Motor neuron (in vitro differentiated cells): ENCODE data around the gene MZT1. TPM values are rescaled to one million over a fixed set of nuclear protein-coding genes. Genes with fewer than 3 reads are reported as not detected.

Experiments used
- ATAC-seq, 8 experiments: fragments of 200-7000 bp; cut with Tn5 transposase; replicated peaks in 6 of 8; 2 replicates each; pipeline ENCODE4 v1.8.0; 2021; ENCODE audit warnings: mild to moderate bottlenecking in 8 of 8, moderate library complexity in 8 of 8
- H3K27ac ChIP-seq, 2 donors: fragments of 250-450 bp; sonication (Bioruptor Pico); 2 replicates each; pipeline ENCODE4 v1.9.0; 2021; ENCODE audit warnings: antibody characterized with exemption in 2 of 2, mild to moderate bottlenecking in 2 of 2, moderate library complexity in 1 of 2
- H3K4me1 ChIP-seq, 2 donors: fragments of 250-450 bp; sonication (Bioruptor Pico); replicated peaks in 1 of 2; 2 replicates each; pipeline ENCODE4 v1.6.1; 2021; ENCODE audit warnings: antibody characterized with exemption in 2 of 2, mild to moderate bottlenecking in 2 of 2, moderate library complexity in 1 of 2
- H3K4me3 ChIP-seq, 5 donors: fragments of 250-450 bp; sonication (Bioruptor Pico); 2 replicates each; pipeline ENCODE4 v1.9.0; 2021; ENCODE audit warnings: antibody characterized with exemption in 5 of 5, mild to moderate bottlenecking in 5 of 5, moderate library complexity in 4 of 5
- WGBS, 10 experiments: fragments of 450-650 bp; shearing (Covaris generic); methylation state at CpG; one replicate each; pipeline ENCODE4 v1.0.0; 2022; 5-methylcytosine and 5-hydroxymethylcytosine counted together
- in situ Hi-C, 9 experiments: fragments of 400-800 bp; cut with MboI; loops; one replicate each; pipeline ENCODE4 v1.15.0; 2021; ENCODE audit warnings: low sequenced_read_pairs in 9 of 9, low pct_unique_long_range_greater_than_20kb in 2 of 9; ENCODE audit not compliant: unreplicated experiment in 9 of 9
- total RNA-seq, 8 experiments: library from RNA; unstranded; fragments of 300-600 nt; gene quantifications; 2 replicates each; pipeline versions ENCODE4 v1.2.3 to v1.2.4, GENCODE V29; 2022

MZT1 gene, protein sequence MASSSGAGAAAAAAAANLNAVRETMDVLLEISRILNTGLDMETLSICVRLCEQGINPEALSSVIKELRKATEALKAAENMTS
- 10 to 100 TPM; 13.8 to 33.3 (median 26.6) TPM for total RNA-seq

DNA sequence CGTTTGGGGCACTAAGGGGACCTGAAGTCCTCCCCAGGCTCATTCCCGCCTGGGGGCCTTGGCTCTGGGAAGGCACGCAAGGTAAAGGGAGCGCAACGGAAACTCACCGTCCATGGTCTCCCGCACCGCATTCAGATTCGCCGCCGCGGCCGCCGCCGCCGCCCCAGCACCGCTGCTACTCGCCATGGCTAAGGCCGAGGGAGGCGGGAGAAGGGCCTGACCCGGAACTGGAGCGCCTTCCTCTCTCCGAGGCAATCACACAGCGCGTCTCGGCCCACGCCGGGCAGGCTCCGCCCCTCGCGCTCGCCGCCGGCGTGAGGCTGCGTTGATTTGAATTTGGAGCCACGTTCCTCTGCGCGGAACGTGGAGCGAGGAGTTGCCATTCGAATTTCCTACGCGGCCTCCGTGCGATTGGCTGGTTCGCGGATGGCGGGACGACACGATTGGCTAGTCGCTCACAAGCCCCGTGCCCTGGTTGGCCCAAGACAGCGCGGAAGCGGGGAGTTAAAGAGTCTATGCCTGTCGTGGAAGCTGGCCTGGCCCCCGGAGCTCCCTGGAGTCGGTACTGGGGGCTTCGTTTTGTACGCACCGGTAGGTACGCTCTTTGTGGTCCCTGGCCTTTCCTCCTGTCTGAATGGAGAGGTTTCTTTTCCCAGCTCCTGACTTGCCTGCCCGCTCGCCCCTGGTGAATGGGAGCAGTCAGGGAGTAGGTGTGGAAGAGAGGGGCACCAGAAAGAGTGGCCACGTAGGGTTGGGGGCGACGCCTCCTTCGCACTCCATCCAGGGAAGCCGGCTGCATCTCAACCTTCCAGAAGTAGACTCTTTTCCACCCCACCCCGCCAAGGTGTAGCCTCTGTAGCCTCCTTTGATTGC is at the start of gene MZT1, which contains the start of gene BORA:
MZT1 (minus strand) TSS at position 213 of the 873 bp plus-strand sequence; CDS start at position 186, 27 bp downstream.
BORA (plus strand) TSS at position 507 of the 873 bp plus-strand sequence. CDS start 1,018 bp downstream, outside the sequence.
- peak; percentile 92 to 96 (median 94) for ATAC-seq
- Histone ChIP-seq H3K4me3 (peak within 1 kb of the TSS; percentile 68 to 89 (median 72)), H3K27ac (peak within 1 kb of the TSS; percentile 65 to 89), H3K4me1 (peaks cover 0 to 12% of the 10 kb centered on the region in 2 donors)
- in situ Hi-C loops: no loop called here
- WGBS, 10 experiments: 0 to 2% (median 0%) methylated on average over 5 to 36 of the region's 71 CpGs; no CpG with 5 or more reads in 6 of the 10 experiments

DNA sequence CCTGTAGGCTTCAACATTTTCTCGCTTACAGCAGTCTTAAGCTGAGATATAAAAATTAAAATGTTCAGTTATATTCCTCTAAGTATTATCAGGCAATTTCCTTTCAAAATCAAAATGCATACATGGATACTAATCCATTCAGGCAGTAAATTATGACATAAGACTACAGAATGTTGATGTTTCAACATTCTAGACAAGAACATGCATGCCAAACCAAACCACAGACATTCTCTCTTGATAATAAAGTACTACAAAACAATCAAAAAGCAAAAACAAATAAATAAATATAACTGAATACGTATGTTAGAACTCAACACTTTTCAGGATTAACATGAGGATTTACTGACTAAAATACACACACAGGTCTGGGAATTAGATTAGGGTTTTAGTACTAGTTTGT is 46.6 kb upstream of the MZT1 start:
- Histone ChIP-seq H3K4me3 (no peak overlapping the region), H3K27ac (no peak overlapping the region), H3K4me1 (peaks cover 0 to 6% of the 10 kb centered on the region in 2 donors)
- in situ Hi-C loops: no loop called here
- WGBS, 10 experiments: 67 to 96% (median 87%) methylated on average over 1 to 2 of the region's 2 CpGs
- peak in 2 of 8 experiments; percentile 26 to 27 for ATAC-seq

DNA sequence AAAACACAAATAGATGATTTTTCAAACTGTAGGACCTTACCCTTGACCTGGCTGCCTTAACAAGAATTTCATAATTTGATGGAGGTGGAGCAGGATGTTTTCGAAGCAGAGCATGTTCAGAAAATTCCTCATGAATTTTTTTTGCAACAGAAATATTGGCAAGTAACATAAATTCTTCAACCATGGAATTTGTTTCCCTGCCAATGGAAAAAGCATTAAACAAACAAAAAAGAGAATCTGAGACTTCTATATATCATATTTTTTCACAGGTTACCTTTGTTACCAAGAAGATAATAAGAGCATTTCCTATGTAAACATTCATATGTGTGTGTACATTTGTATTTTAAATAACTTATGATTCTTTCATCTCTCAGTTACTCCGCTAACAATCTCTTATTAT is 36.0 kb upstream of the MZT1 start:
- in situ Hi-C loops: no loop called here
- no peaks in the 10 kb centered on the region for H3K4me1 ChIP-seq
- H3K27ac ChIP-seq: no peak overlapping the region
- no peak for ATAC-seq
- H3K4me3 ChIP-seq: no peak overlapping the region
- 54 to 100% (median 100%) methylated on average over 1 to 2 of the region's 2 CpGs; no CpG with 5 or more reads in 1 of the 10 experiments for WGBS, 10 experiments

DNA sequence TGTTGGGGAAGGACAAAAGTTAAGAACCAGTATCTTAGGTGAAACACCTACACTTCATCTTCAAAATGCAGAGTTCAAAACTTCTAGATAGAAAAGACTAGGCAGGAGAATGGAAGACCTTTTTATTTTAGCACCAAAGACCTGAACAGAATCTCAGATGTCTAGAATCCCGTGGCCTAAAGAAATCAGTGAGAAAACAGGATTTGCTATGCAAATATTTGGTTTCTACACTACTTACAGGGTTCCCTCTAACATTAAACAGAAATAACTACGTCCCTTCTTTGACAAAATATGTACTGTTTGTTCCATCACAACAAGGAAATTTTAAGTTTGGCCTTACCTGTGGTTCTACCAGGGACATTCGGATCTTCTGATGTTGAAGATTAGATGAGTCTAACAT is 32.8 kb upstream of the MZT1 start:
- 76 to 100% (median 95%) methylated on average over 1 to 3 of the region's 3 CpGs for WGBS, 10 experiments
- ATAC-seq: no peak
- no peaks in the 10 kb centered on the region for H3K4me1 ChIP-seq
- H3K27ac ChIP-seq: no peak overlapping the region
- in situ Hi-C loops: no loop called here
- no peak overlapping the region for H3K4me3 ChIP-seq

DNA sequence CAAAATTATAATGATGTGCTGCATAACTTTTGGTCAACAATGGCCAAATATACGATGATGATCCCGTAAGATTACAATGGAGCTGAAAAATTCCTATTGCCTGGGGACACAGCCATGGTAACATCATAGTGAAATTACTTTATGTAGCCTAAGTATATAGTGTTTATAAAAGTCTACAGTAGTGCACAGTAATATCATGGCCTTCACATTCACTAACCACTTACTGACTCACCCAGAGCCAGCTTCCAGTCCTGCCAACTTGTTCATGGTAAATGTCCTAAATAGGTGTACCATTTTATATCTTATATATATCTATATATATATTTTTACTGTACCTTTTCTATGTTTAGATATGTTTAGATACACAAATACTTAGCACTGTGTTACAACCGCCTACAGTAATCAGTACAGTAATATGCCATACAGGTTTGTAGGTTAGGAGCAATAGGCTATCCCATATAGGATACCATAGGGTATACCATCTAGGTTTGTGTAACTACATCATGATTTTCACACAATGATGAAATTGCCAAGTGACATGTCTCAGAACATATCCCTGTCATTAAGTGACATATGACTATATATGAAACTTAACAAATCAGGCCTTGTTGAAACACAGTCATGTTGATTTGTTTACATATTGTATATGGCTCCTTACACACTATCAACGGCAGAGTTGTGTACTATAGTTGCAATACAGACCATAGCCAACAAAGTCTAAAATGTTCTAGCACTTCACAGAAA is 30.5 kb upstream of the MZT1 start:
- in situ Hi-C loops: no loop called here
- Histone ChIP-seq H3K4me3 (no peak overlapping the region), H3K27ac (no peak overlapping the region), H3K4me1 (no peaks in the 10 kb centered on the region)
- ATAC-seq: no peak
- WGBS, 10 experiments: 0 to 75% (median 61%) methylated on average over 1 to 4 of the region's 4 CpGs; no CpG with 5 or more reads in 2 of the 10 experiments

DNA sequence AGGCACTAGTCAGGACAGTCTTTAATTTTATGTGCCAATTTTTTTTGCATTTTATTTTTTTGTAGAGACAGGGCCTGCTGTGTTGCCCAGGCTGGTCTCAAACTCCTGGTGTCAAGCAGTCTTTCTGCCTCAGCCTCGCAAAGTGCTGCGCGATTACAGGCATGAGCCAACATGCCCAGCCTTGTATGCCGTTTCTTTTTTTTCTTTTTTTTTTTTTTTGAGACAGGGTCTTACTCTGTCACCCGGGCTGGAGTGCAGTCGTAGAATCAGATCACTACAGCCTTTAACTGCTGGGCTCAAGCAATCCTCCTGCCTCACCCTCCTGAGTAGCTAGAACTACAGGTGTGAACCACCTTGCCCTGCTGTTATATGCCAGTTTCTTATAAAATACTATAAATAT is 26.7 kb upstream of the MZT1 start:
- no peak overlapping the region for H3K27ac ChIP-seq
- 80 to 100% (median 95%) methylated on average over 1 to 6 of the region's 6 CpGs; no CpG with 5 or more reads in 1 of the 10 experiments for WGBS, 10 experiments
- H3K4me3 ChIP-seq: no peak overlapping the region
- peak in 2 of 8 experiments; percentile 10 to 39 for ATAC-seq
- in situ Hi-C loops: no loop called here
- H3K4me1 ChIP-seq: no peaks in the 10 kb centered on the region

DNA sequence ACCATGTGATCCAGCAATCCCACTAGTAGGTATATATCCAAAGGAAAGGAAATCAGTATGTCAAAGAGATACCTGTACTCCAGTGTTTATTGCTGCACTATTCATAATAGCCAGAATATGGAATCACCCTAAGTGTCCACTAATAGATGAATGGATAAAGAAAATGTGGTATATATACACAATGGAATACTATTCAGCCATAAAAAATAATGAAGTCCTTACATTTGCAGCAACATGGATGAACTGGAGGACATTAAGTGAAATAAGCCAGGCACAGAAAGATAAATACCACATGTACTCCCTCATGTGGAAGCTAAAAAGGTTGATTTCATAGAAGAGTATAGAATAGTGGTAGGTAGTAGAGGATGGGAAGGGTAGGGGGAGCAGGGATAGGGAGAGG is 23.8 kb upstream of the MZT1 start:
- in situ Hi-C loops: no loop called here
- no peak for ATAC-seq
- no peak overlapping the region for H3K4me3 ChIP-seq

DNA sequence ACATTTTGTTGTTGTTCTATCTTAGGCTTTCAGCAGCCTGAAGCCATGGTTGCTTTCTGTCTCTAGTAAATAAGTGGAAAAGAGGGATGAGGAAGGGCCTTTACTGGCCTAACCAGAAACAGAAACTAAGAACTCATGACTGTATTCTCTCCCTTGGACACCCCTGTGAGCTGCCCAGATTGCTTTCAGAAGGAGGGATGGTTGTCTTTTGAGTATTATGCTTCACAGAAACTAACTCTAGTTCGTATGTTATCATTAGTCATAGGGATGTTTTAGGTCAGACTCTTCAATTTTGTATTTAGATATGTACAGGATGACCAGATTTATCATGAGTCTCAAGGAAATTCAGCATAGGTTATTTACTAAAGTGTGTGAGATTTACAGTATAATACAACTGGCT is 17.8 kb upstream of the MZT1 start:
- in situ Hi-C loops: no loop called here
- H3K4me3 ChIP-seq: no peak overlapping the region
- H3K4me1 ChIP-seq: no peaks in the 10 kb centered on the region
- no peak for ATAC-seq
- no peak overlapping the region for H3K27ac ChIP-seq
- WGBS, 10 experiments: 71 to 100% (median 94%) methylated on average over 1 of the region's 1 CpG; no CpG with 5 or more reads in 4 of the 10 experiments

More for the DNA sequence above, 23.8 kb upstream of the MZT1 start:
- Histone ChIP-seq H3K4me1 (no peaks in the 10 kb centered on the region), H3K27ac (no peak overlapping the region)

DNA sequence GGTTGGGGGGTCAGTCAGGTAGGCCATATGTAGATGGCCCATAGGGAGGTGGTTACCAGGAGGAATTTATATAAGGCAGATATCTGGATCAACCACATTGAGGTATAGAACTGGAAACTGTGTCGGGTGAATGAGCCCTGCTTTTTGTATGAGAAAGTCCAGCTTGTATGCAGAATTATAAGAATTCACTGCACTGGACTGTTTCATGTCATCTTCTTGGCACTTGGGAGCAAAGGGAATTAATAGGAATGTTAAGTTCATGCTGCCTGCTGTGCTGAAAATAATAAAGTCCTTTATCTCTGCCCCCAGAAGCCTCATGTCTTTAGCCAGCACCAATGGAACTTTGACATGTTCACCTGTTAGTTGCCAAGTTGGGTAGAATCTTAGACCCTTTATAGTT is 12.6 kb upstream of the MZT1 start:
- Histone ChIP-seq H3K4me3 (no peak overlapping the region), H3K27ac (no peak overlapping the region), H3K4me1 (no peaks in the 10 kb centered on the region)
- WGBS, 10 experiments: 80 to 100% (median 85%) methylated on average over 1 of the region's 1 CpG; no CpG with 5 or more reads in 6 of the 10 experiments
- ATAC-seq: no peak
- in situ Hi-C loops: no loop called here

DNA sequence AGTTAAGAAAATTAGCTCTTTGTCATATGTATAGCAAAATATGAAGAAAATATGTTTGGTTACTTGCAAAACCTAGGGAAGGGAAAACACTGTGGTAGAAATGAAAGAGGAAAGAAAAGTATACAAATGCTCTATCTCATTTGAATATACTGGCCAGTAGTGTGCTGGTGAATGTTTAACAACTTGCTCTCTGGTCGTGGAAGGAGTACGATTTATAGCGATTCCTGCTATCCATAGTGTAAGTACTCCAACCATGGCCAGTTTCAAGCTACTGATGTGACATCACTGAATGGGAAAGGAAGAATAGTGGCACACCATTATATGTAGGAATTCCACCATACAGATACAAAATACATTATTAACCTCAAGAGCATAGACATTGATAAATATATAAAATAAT is 9.6 kb upstream of the MZT1 start:
- Histone ChIP-seq H3K4me1 (no peaks in the 10 kb centered on the region), H3K4me3 (no peak overlapping the region), H3K27ac (no peak overlapping the region)
- no peak for ATAC-seq
- WGBS, 10 experiments: 44 to 95% (median 81%) methylated on average over 3 of the region's 3 CpGs; no CpG with 5 or more reads in 3 of the 10 experiments
- in situ Hi-C loops: no loop called here

DNA sequence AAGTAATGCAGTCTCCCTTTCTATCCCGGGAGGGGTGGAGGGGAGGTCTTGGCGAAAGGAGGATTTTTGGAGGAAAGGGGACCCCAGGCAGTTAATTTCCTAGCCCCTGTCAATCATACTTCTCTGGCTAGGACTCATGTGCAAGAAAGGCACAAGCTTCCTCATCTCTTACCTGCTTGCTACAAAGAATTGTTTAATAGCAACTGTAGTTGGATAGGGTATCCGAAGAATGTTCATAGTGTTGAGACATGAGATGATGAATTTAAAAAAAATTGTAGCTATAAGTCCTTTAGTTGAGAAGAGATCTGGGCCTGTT is 819 bp upstream of the MZT1 start:
- H3K4me3 ChIP-seq: peak overlapping the region; percentile 68 to 89 (median 72)
- WGBS, 10 experiments: 0 to 33% (median 8%) methylated on average over 1 to 3 of the region's 3 CpGs; no CpG with 5 or more reads in 1 of the 10 experiments
- peak overlapping the region; percentile 41 to 89 for H3K27ac ChIP-seq
- peaks cover 0 to 12% of the 10 kb centered on the region in 2 donors for H3K4me1 ChIP-seq
- in situ Hi-C loops: no loop called here
- ATAC-seq: no peak

DNA sequence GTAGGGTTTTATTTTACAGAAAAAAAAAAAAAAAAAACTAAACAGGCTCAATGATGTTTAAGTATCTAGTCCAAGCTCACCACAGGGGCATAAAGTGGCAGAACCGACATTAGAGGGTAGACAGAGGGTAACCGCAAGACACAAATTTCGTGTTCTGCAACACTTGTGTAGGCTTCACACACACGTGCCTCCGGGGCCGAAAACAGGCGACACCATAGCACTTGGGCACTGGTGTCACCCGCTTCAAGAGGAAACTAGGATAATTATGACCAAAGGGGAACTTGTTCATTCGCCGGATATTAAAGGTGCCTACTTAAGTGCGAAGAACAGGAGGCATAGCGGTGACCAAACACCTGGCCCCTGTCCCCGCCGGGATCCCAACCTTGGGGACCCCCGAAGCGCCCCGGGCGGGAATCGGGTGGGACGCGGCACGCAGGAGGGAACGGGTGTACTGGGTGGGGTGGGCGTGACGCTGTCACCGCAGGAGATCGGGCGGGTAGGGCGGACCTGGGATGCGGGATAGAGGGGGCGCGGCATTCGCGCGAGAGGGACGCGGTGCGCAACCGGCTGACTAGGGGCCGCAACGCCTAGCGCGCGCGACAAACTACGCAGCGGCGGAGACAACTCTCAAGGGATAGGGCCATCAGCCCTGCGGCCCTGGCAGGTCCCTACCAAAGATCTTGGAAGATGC is 558 bp downstream of the MZT1 start:
- Histone ChIP-seq H3K27ac (peak overlapping the region; percentile 65 to 89), H3K4me3 (peak overlapping the region; percentile 68 to 89 (median 72)), H3K4me1 (peaks cover 0 to 12% of the 10 kb centered on the region in 2 donors)
- ATAC-seq: peak; percentile 25 to 60 (median 49)
- in situ Hi-C loops: no loop called here
- 0 to 21% (median 5%) methylated on average over 1 to 8 of the region's 49 CpGs; no CpG with 5 or more reads in 4 of the 10 experiments for WGBS, 10 experiments
